GM12878 (cell line): ENCODE data around the gene SERPING1. TPM values are rescaled to one million over a fixed set of nuclear protein-coding genes. Genes with fewer than 3 reads are reported as not detected.

Source experiments
- ATAC-seq: fragments of 200-7000 bp; cut with Tn5 transposase; 3 replicates; pipeline ENCODE4 v1.9.1; 2020; ENCODE audit warnings: mild to moderate bottlenecking, moderate library complexity
- BruUV-seq: library from RNA; stranded (reverse); fragments of 400-500 nt; replicated peaks from 2 replicates; lab custom pipeline; 2021; lab: Mats Ljungman, UMichigan
- CTCF ChIA-PET: fragments of 300-600 bp; sonication (Branson Sonifier 250); formaldehyde crosslinking; extraction: SDS; loops from one replicate; lab custom pipeline; 2021; ENCODE audit warnings: inconsistent platforms; lab: Yijun Ruan, JAX
- POLR2A ChIA-PET: fragments of 350-600 bp; formaldehyde crosslinking; extraction: SDS; loops from one replicate; lab custom pipeline; 2021; ENCODE audit warnings: inconsistent platforms; lab: Charles Lee
- RAD21 ChIA-PET: fragments of 300-600 bp; sonication (Branson Sonifier 250); formaldehyde crosslinking; loops from one replicate; lab custom pipeline; 2023; ENCODE audit warnings: antibody characterized with exemption; ENCODE audit not compliant: unreplicated experiment; lab: Charles Lee
- SMC1A ChIA-PET: fragments of 300-600 bp; sonication (Branson Sonifier 250); formaldehyde crosslinking; loops from one replicate; lab custom pipeline; 2023; ENCODE audit not compliant: unreplicated experiment, uncharacterized antibody; lab: Charles Lee
- DNase-seq: peaks from one replicate; pipeline ENCODE4 v3.0.0-alpha.2; 2011; ENCODE audit warnings: low read depth, low spot score
- FAIRE-seq: peaks from 3 replicates; lab custom pipeline; 2011; peaks lifted over from hg19 to GRCh38; lab: Jason Lieb, UNC
- H2AFZ ChIP-seq: 2 replicates; pipeline ENCODE4 v1.6.0; 2011; ENCODE audit warnings: low read depth, low read length, control low read depth; ENCODE audit not compliant: control insufficient read depth
- H3K27ac ChIP-seq: 2 replicates; pipeline ENCODE4 v1.5.1; 2011; ENCODE audit warnings: control low read depth; ENCODE audit not compliant: control insufficient read depth, insufficient read depth
- H3K27me3 ChIP-seq, 2 experiments: replicated peaks in 1 of 2; 2 replicates each; pipeline versions ENCODE4 v1.6.0 to v1.6.1; 2011; ENCODE audit warnings: low read length in 1 of 2; ENCODE audit not compliant: control insufficient read depth in 2 of 2, insufficient read depth in 2 of 2
- H3K36me3 ChIP-seq, 2 experiments: 2 replicates each; pipeline ENCODE4 v1.5.1; 2011; ENCODE audit warnings: low read length in 1 of 2; ENCODE audit not compliant: control insufficient read depth in 2 of 2, insufficient read depth in 2 of 2
- H3K4me1 ChIP-seq: 2 replicates; pipeline ENCODE4 v1.6.1; 2011; ENCODE audit warnings: mild to moderate bottlenecking, low read length, moderate library complexity, mixed read lengths; ENCODE audit not compliant: control insufficient read depth, insufficient read depth
- H3K4me2 ChIP-seq: 2 replicates; pipeline ENCODE4 v1.6.0; 2011; ENCODE audit warnings: control low read depth; ENCODE audit not compliant: control insufficient read depth, insufficient read depth
- H3K4me3 ChIP-seq: fragments of 200-600 bp; sonication (generic); 2 replicates; pipeline ENCODE4 v1.5.1; 2016
- H3K79me2 ChIP-seq: 2 replicates; pipeline ENCODE4 v1.6.0; 2011; ENCODE audit warnings: low read length; ENCODE audit not compliant: control insufficient read depth, insufficient read depth
- H3K9ac ChIP-seq: 2 replicates; pipeline ENCODE4 v1.8.0; 2011; ENCODE audit warnings: low read length, control low read depth, mixed read lengths; ENCODE audit not compliant: control insufficient read depth, insufficient read depth
- H3K9me3 ChIP-seq: replicated peaks from 3 replicates; pipeline ENCODE4 v1.5.1; 2011; ENCODE audit warnings: mild to moderate bottlenecking, low read length; ENCODE audit not compliant: control insufficient read depth, insufficient read depth
- H4K20me1 ChIP-seq: 2 replicates; pipeline ENCODE4 v1.6.0; 2011; ENCODE audit not compliant: control insufficient read depth, insufficient read depth
- ATF2 ChIP-seq: IDR thresholded peaks from 2 replicates; pipeline ENCODE4 v1.6.1; 2012; ENCODE audit warnings: low read length, inconsistent platforms
- CBX5 ChIP-seq: sonication (generic); IDR thresholded peaks from 2 replicates; pipeline ENCODE4 v1.6.1; 2016; ENCODE audit warnings: low read depth, moderate library complexity, mild to moderate bottlenecking, inconsistent platforms
- CUX1 ChIP-seq: IDR thresholded peaks from 2 replicates; pipeline ENCODE4 v1.6.1; 2012; ENCODE audit warnings: improper control_type of control experiment, low read depth, low read length; ENCODE audit not compliant: insufficient replicate concordance
- E2F4 ChIP-seq: IDR thresholded peaks from 2 replicates; pipeline ENCODE4 v1.6.1; 2012; ENCODE audit warnings: low read depth, low read length, improper control_type of control experiment
- GABPA ChIP-seq: IDR thresholded peaks from 2 replicates; pipeline ENCODE4 v1.6.1; 2014; ENCODE audit warnings: antibody characterized with exemption, low read depth, mild to moderate bottlenecking, inconsistent platforms
- HCFC1 ChIP-seq: fragments of 150-350 bp; IDR thresholded peaks from 2 replicates; pipeline ENCODE4 v1.6.1; 2014; ENCODE audit warnings: low read length
- MAX ChIP-seq: IDR thresholded peaks from 2 replicates; pipeline ENCODE4 v1.6.1; 2012; ENCODE audit warnings: low read depth, low read length, improper control_type of control experiment
- TCF12 ChIP-seq: IDR thresholded peaks from 2 replicates; pipeline ENCODE4 v1.6.1; 2011; ENCODE audit warnings: low read depth, mild to moderate bottlenecking, low read length
- WGBS: methylation state at CpG from one replicate; pipeline ENCODE4 v1.1.6; 2016; ENCODE audit warnings: low lambda C conversion rate; ENCODE audit not compliant: insufficient replicate concordance, insufficient coverage; ENCODE audit errors: missing lambda C conversion rate; 5-methylcytosine and 5-hydroxymethylcytosine counted together
- in situ Hi-C: fragments of 300-500 bp; cut with MboI; formaldehyde crosslinking; loops from 9 replicates; pipeline ENCODE4 v1.14.3; 2018; ENCODE audit warnings: mixed read lengths
- intact Hi-C: fragments of 100-400 bp; cut with micrococcal nuclease; formaldehyde crosslinking; loops from one replicate; pipeline ENCODE4 v1.14.2; 2022; ENCODE audit not compliant: unreplicated experiment
- polyA plus RNA-seq, 11 experiments: library from polyadenylated mRNA; depleted of rRNA in 4 of 11; unstranded in 6 of 11; stranded (reverse) in 5 of 11; fragments of >200 nt; fragmentation: Nextera tagmentation in 4 of 11; fragmentation: Illumina TruSeq in 1 of 11; extraction: Ambion mirVana in 4 of 11; extraction: Trizol in 1 of 11; gene quantifications; 1 replicate in 1 of 11; 2 replicates in 10 of 11; pipeline versions ENCODE4 v1.2.1 to v1.2.3, GENCODE V29; 2011 to 2016; ENCODE audit warnings: inconsistent platforms in 2 of 11, missing spikeins in 2 of 11, low read depth in 1 of 11
- total RNA-seq, 4 experiments: library from RNA; depleted of rRNA in 3 of 4; stranded (reverse); fragments of >200 nt in 3 of 4; fragmentation: Illumina TruSeq in 1 of 4; extraction: Trizol in 1 of 4; gene quantifications; 2 replicates each; pipeline versions ENCODE4 v1.2.1 to v1.2.3, GENCODE V29; 2013 to 2021

The SERPING1 gene
- total and polyA plus RNA-seq, 10 of the 15 experiments (the other 5 are each of a cell fraction or from before 2014, with no cell fraction given) = 0.24 to 1.4 TPM; not detected in 8

- no peaks in the 10 kb centered on the region for H3K4me1 ChIP-seq
- DNase-seq (no peak), ATAC-seq (no peak), FAIRE-seq (no peak)
- no TSS peak for BruUV-seq
- no peak overlapping the region for H3K4me2 ChIP-seq
- H3K27me3 ChIP-seq = peaks cover 4 to 5% of the 10 kb centered on the region in 2 experiments
- no peak overlapping the region for H3K4me3 ChIP-seq
- TF ChIP-seq E2F4 = no peak
- TF ChIP-seq CUX1 = no peak
- no peak for TF ChIP-seq GABPA
- no peak for TF ChIP-seq ATF2
- TF ChIP-seq CBX5 = no peak
- no peak for TF ChIP-seq HCFC1
- no peak for TF ChIP-seq TCF12
- no peak for TF ChIP-seq MAX
- ChIA-PET POLR2A (no interaction called here), SMC1A (no interaction called here), RAD21 (no interaction called here), CTCF (interaction anchor here (1.6 kb wide), 1 partner anchor 35 kb away, joined by 3 read pairs; no protein-coding TSS in a partner anchor)
- intact Hi-C loops (no loop called here), in situ Hi-C loops (no loop called here)
- H4K20me1 ChIP-seq = no peaks in the 10 kb centered on the region
- H3K27ac ChIP-seq = no peak overlapping the region
- H3K9me3 ChIP-seq = no peaks in the 10 kb centered on the region
- no peak overlapping the region for H3K9ac ChIP-seq
- H3K79me2 ChIP-seq = no peaks in the 10 kb centered on the region
- no peak overlapping the region for H2AFZ ChIP-seq
- no peaks in the 10 kb centered on the region for H3K36me3 ChIP-seq
- 12% methylated on average over 3 of the region's 3 CpGs for WGBS
Measured at GRCh38 chr11:57601297-57601696, 3.8 kb downstream of the SERPING1 start.
